Skeletal muscle satellite cell (primary cell): ENCODE results near the gene UBA52.

Experiments used
- H3K27me3 ChIP-seq: 2 replicates; pipeline ENCODE4 v1.7.0; 2013; ENCODE audit warnings: low read length; ENCODE audit not compliant: control insufficient read depth, insufficient read depth
- H3K36me3 ChIP-seq: 2 replicates; pipeline ENCODE4 v1.7.0; 2013; ENCODE audit warnings: mild to moderate bottlenecking, control low read depth, low read length; ENCODE audit not compliant: insufficient read depth
- H3K4me1 ChIP-seq: 2 replicates; pipeline ENCODE4 v1.7.0; 2013; ENCODE audit warnings: low read length; ENCODE audit not compliant: control insufficient read depth, insufficient read depth
- H3K4me2 ChIP-seq: 2 replicates; pipeline ENCODE4 v1.7.0; 2013; ENCODE audit warnings: mild to moderate bottlenecking, low read length
- H3K4me3 ChIP-seq: 2 replicates; pipeline ENCODE4 v1.7.0; 2013; ENCODE audit warnings: low read length
- H3K9ac ChIP-seq: 2 replicates; pipeline ENCODE4 v1.7.0; 2013; ENCODE audit warnings: mild to moderate bottlenecking, low read depth, low read length, moderate library complexity
- H3K9me3 ChIP-seq: replicated peaks from 2 replicates; pipeline ENCODE4 v1.7.0; 2013; ENCODE audit warnings: mild to moderate bottlenecking, control low read depth, low read length

Gene UBA52

GRCh38 chr19:18558604-18559003, 13.1 kb upstream of the UBA52 start:
- Histone ChIP-seq H3K27me3 (no peaks in the 10 kb centered on the region), H3K9me3 (no peaks in the 10 kb centered on the region)

GRCh38 chr19:18559685-18560084, 12.0 kb upstream of the UBA52 start:
- Histone ChIP-seq H3K27me3 (no peaks in the 10 kb centered on the region), H3K4me1 (peaks cover 32% of the 10 kb centered on the region), H3K9me3 (no peaks in the 10 kb centered on the region), H3K4me2 (peak overlapping the region; percentile 97), H3K36me3 (peaks cover 16% of the 10 kb centered on the region), H3K9ac (no peak overlapping the region), H3K4me3 (no peak overlapping the region)

More at GRCh38 chr19:18558604-18559003, 13.1 kb upstream of the UBA52 start:
- H3K4me2 ChIP-seq, result peak overlapping the region; percentile 97
- peak overlapping the region; percentile 97 for H3K9ac ChIP-seq
- peaks cover 32% of the 10 kb centered on the region for H3K4me1 ChIP-seq
- peak overlapping the region; percentile 93 for H3K4me3 ChIP-seq
- H3K36me3 ChIP-seq, result peaks cover 9% of the 10 kb centered on the region

GRCh38 chr19:18562086-18562485, 9.6 kb upstream of the UBA52 start:
- H3K4me3 ChIP-seq, result peak overlapping the region; percentile 25
- peak overlapping the region; percentile 21 for H3K9ac ChIP-seq
- peaks cover 31% of the 10 kb centered on the region for H3K36me3 ChIP-seq
- H3K27me3 ChIP-seq, result no peaks in the 10 kb centered on the region
- peaks cover 32% of the 10 kb centered on the region for H3K4me1 ChIP-seq
- no peaks in the 10 kb centered on the region for H3K9me3 ChIP-seq
- peak overlapping the region; percentile 37 for H3K4me2 ChIP-seq

- H3K36me3 ChIP-seq, result peaks cover 52% of the 10 kb centered on the region
- H3K9ac ChIP-seq, result no peak overlapping the region
- peaks cover 13% of the 10 kb centered on the region for H3K4me1 ChIP-seq
- H3K27me3 ChIP-seq, result no peaks in the 10 kb centered on the region
- H3K4me3 ChIP-seq, result no peak overlapping the region
- H3K4me2 ChIP-seq, result no peak overlapping the region
- H3K9me3 ChIP-seq, result no peaks in the 10 kb centered on the region
Measured at GRCh38 chr19:18566953-18567352, 4.7 kb upstream of the UBA52 start.

- H3K9ac ChIP-seq, result no peak overlapping the region
- no peaks in the 10 kb centered on the region for H3K27me3 ChIP-seq
- H3K9me3 ChIP-seq, result no peaks in the 10 kb centered on the region
- H3K4me1 ChIP-seq, result peaks cover 13% of the 10 kb centered on the region
- H3K4me3 ChIP-seq, result no peak overlapping the region
- no peak overlapping the region for H3K4me2 ChIP-seq
- peaks cover 55% of the 10 kb centered on the region for H3K36me3 ChIP-seq
Measured at GRCh38 chr19:18568367-18568766, 3.3 kb upstream of the UBA52 start.

DNA sequence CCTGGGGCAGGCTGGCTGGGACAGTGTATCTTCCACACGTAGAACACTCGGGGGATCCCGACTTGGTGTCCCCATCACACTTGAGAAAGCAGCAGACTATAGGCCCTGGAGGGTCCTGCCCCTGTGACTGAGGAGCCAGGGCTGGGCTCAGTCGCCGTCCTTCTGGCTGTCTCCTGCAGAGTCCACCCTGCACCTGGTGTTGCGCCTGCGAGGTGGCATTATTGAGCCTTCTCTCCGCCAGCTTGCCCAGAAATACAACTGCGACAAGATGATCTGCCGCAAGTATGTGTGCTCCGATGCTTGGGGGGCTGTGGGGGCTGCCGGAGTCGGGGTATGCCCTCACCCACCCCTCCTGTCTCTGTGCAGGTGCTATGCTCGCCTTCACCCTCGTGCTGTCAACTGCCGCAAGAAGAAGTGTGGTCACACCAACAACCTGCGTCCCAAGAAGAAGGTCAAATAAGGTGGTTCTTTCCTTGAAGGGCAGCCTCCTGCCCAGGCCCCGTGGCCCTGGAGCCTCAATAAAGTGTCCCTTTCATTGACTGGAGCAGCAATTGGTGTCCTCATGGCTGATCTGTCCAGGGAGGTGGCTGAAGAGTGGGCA, 3.1 kb downstream of the UBA52 start:
- no peak overlapping the region for H3K4me3 ChIP-seq
- H3K27me3 ChIP-seq, result no peaks in the 10 kb centered on the region
- no peaks in the 10 kb centered on the region for H3K9me3 ChIP-seq
- H3K9ac ChIP-seq, result no peak overlapping the region
- H3K4me1 ChIP-seq, result peaks cover 15% of the 10 kb centered on the region
- H3K36me3 ChIP-seq, result peaks cover 51% of the 10 kb centered on the region
- no peak overlapping the region for H3K4me2 ChIP-seq

DNA sequence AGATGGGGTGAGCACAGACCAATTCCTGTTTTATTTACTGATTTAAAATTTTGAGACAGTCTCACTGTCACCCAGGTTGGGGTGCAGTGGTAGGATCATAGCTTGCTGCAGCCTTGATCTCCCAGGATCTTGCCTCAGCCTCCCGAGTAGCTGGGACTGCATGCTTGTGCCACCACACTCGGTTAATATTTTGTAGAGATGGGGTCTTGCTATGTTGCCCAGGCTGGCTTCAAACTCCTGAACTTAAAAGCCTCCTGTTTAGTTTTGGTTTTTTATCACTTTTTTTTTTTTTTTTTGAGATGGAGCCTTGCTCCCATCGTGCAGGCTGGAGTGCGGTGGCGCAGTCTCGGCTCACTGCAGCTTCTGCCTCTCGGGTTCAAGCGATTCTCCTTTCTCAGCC, 4.7 kb downstream of the UBA52 start:
- H3K4me2 ChIP-seq, result no peak overlapping the region
- H3K4me3 ChIP-seq, result no peak overlapping the region
- peaks cover 12% of the 10 kb centered on the region for H3K4me1 ChIP-seq
- H3K36me3 ChIP-seq, result peaks cover 51% of the 10 kb centered on the region
- H3K9me3 ChIP-seq, result no peaks in the 10 kb centered on the region
- H3K27me3 ChIP-seq, result no peaks in the 10 kb centered on the region
- H3K9ac ChIP-seq, result no peak overlapping the region

- Histone ChIP-seq H3K9me3 (no peaks in the 10 kb centered on the region), H3K27me3 (no peaks in the 10 kb centered on the region), H3K9ac (no peak overlapping the region), H3K4me3 (no peak overlapping the region), H3K36me3 (peaks cover 51% of the 10 kb centered on the region), H3K4me2 (no peak overlapping the region), H3K4me1 (peaks cover 12% of the 10 kb centered on the region)
Measured at GRCh38 chr19:18577365-18577914, 5.8 kb downstream of the UBA52 start.

DNA sequence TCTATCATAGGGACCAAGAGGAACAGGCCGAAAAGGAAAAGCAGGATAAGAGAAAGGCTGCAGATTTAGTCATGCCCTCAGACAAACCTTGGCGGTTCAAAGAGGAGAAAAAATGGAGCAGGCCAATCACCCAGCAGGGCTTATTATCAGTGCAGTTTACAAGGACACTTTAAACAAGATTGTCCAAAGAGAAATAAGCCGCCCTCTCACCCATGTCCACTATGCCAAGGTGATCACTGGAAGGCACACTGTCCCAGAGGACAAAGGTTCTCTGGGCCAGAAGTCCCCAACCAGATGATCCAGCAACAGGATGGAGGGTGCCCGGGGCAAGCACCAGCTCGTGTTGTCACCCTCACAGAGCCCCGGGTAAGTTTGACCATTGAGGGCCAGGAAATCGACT, 8.7 kb downstream of the UBA52 start:
- Histone ChIP-seq H3K4me3 (no peak overlapping the region), H3K9ac (no peak overlapping the region), H3K9me3 (no peaks in the 10 kb centered on the region), H3K27me3 (no peaks in the 10 kb centered on the region), H3K4me2 (no peak overlapping the region), H3K4me1 (no peaks in the 10 kb centered on the region), H3K36me3 (peaks cover 24% of the 10 kb centered on the region)

GRCh38 chr19:18586306-18586705, 14.6 kb downstream of the UBA52 start:
- no peak overlapping the region for H3K9ac ChIP-seq
- H3K36me3 ChIP-seq, result no peaks in the 10 kb centered on the region
- no peak overlapping the region for H3K4me2 ChIP-seq
- no peaks in the 10 kb centered on the region for H3K9me3 ChIP-seq
- H3K4me3 ChIP-seq, result no peak overlapping the region
- H3K27me3 ChIP-seq, result no peaks in the 10 kb centered on the region
- peaks cover 18% of the 10 kb centered on the region for H3K4me1 ChIP-seq

GRCh38 chr19:18587561-18587960, 15.9 kb downstream of the UBA52 start:
- Histone ChIP-seq H3K4me1 (peaks cover 18% of the 10 kb centered on the region), H3K9me3 (no peaks in the 10 kb centered on the region), H3K9ac (peak overlapping the region; percentile 89), H3K4me3 (peak overlapping the region; percentile 99), H3K4me2 (peak overlapping the region; percentile 100), H3K36me3 (no peaks in the 10 kb centered on the region), H3K27me3 (no peaks in the 10 kb centered on the region)

DNA sequence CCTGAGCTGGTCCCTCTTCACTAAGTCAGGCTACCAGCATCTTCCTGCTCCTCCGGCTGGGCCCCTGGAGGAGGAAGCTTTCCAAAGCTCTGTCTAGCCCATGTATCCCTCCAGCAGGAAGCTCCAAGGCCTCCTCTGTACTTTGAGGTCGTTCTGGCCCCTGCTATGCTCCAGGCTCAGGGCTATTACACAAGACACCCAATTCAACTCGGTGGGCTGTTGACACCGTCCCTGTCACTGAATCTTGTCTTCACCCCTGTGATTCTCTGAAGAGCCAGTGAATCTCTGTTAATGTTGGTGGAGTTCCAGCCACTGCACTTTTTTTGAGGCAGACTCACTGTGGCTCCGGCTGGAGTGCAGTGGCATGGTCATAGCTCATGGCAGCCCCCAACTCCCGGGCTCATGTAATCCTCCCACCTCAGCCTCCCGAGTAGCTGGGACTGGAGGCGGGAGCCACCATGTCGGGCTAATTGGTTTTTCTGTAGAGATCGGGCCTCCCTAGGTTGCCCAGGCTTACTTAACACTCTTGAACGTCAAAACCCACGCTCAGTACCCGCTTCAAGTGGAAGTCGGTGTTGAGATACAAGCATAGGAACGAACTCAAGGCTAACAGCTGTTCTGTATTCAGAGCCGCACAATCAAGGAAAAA, 16.4 kb downstream of the UBA52 start:
- Histone ChIP-seq H3K9me3 (no peaks in the 10 kb centered on the region), H3K4me1 (peaks cover 18% of the 10 kb centered on the region), H3K27me3 (no peaks in the 10 kb centered on the region), H3K36me3 (no peaks in the 10 kb centered on the region), H3K4me2 (peak overlapping the region; percentile 100), H3K4me3 (peak overlapping the region; percentile 99), H3K9ac (peak overlapping the region; percentile 89)
